Measurements from ENCODE around the gene GRB10.

Gene GRB10

GRCh38 chr7:50559881-50560280 is 222.8 kb downstream of the GRB10 start:
- H4K8ac ChIP-seq (ENCODE audit: low read depth, low read length), result no peak overlapping the region
- H3K27me3 ChIP-seq (ENCODE audit: control insufficient read depth in 3 of 3, insufficient read depth in 3 of 3, low read depth in 1 of 3, low read length in 3 of 3), result peaks cover 0 to 2% (median under 1%) of the 10 kb centered on the region in 3 experiments
- no CpG with 5 or more reads among the region's 7 CpGs for WGBS, 2 donors (ENCODE audit: extremely low coverage in 2 of 2, insufficient read length in 2 of 2, insufficient replicate concordance in 1 of 2)
- H2BK120ac ChIP-seq (ENCODE audit: low read depth, low read length), result no peak overlapping the region
- no peak overlapping the region for H3K4me3 ChIP-seq (ENCODE audit: low read length in 2 of 2)
- no peak overlapping the region for H3K23ac ChIP-seq (ENCODE audit: low read depth, low read length, poor library complexity)
- H2AFZ ChIP-seq (ENCODE audit: low read length), result no peak overlapping the region
- H3K9ac ChIP-seq (ENCODE audit: low read depth, low read length, poor library complexity), result no peak overlapping the region
- H3K14ac ChIP-seq (ENCODE audit: low read length), result no peak overlapping the region
- DNase-seq (ENCODE audit: low spot score), result no peak
- no peak overlapping the region for H4K91ac ChIP-seq (ENCODE audit: low read depth, low read length, poor library complexity)
- no peak overlapping the region for H2BK12ac ChIP-seq (ENCODE audit: low read length)
- H3K27ac ChIP-seq (replicated peaks; ENCODE audit: low read length), result no peak overlapping the region
- H3K18ac ChIP-seq (ENCODE audit: low read length), result no peak overlapping the region
- H3K36me3 ChIP-seq (replicated peaks in 1 of 2; ENCODE audit: control insufficient read depth in 2 of 2, insufficient read depth in 2 of 2, low read length in 2 of 2), result no peaks in the 10 kb centered on the region
- H3K4ac ChIP-seq (ENCODE audit: low read length), result no peak overlapping the region
- H2BK15ac ChIP-seq (ENCODE audit: low read length), result no peak overlapping the region
- H3K79me1 ChIP-seq (ENCODE audit: low read depth, low read length), result peaks cover 1% of the 10 kb centered on the region
- H3K9me3 ChIP-seq (replicated peaks in 1 of 2; ENCODE audit: control insufficient read depth in 2 of 2, insufficient read depth in 1 of 2, low read depth in 1 of 2, low read length in 2 of 2), result peaks cover 0 to 2% of the 10 kb centered on the region in 2 donors
- H3K4me1 ChIP-seq (ENCODE audit: control insufficient read depth in 2 of 2, insufficient read depth in 1 of 2, low read depth in 1 of 2, low read length in 2 of 2), result peaks cover 0 to 23% of the 10 kb centered on the region in 2 donors
- no peak overlapping the region for H2BK5ac ChIP-seq (ENCODE audit: low read length)
- no peak overlapping the region for H2AK5ac ChIP-seq (ENCODE audit: low read depth, low read length)
- H3K4me2 ChIP-seq (ENCODE audit: insufficient read depth, low read length, poor library complexity, severe bottlenecking), result no peak overlapping the region

DNA sequence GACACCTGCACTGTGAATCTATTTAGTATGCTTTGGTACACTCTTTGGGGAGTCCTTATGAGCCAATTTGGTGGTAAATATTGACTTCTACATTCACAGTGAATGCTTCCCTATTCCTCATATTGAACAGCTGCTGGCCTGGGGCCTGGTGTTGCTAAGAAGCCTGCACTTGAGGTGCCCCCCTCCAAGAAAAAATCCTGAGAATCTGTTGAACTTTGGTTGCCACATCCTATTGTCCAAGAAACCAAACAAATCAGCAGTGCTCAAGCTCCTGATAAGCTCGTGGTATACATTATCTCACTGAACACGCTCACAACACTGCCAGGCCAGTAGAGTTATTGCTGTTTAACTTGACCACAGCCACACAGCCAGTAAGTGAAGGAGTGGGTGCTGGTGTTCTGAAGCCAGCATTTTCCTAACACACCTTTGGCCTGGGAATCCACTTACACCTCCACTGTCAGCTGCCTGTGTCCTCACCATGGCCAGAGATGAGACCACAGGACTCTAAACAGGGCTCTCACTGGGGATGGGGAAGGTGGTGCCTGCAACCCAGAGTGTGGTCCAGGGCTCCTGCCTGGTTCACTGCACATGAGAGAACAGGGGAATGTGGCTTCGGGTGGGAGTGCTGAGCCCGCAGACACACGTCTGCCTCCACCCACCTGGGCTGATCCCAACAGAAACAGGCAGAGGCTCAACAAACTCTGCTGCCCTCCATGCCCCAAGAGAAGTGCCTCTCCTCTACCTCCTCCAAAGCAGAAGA is 224.2 kb downstream of the GRB10 start:
- Histone ChIP-seq H3K27me3 (ENCODE audit: control insufficient read depth in 3 of 3, insufficient read depth in 3 of 3, low read depth in 1 of 3, low read length in 3 of 3) (no peaks in the 10 kb centered on the region), H2BK12ac (ENCODE audit: low read length) (no peak overlapping the region)

DNA sequence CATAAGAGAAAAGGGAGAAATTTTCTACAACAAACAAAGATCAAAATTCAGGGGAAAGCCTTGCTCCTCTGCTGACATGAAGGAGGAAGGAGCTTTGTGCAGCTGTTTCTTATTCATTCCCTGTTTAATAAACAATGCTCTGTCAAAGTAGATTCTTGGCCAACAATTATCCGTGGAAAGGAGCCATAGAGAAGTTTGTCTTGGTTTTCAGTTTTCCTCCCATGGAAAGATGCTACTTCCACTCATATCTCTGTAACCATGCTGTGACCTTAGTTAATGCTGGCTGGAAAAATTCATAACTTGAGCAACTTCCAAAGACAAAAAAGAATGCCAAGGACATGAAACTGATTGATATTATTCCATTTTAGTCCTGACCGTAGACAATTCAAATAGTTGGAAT is 225.6 kb downstream of the GRB10 start:
- H3K18ac ChIP-seq (ENCODE audit: low read length), result no peak overlapping the region
- H2AFZ ChIP-seq (ENCODE audit: low read length), result no peak overlapping the region
- H3K9ac ChIP-seq (ENCODE audit: low read depth, low read length, poor library complexity), result no peak overlapping the region
- H3K4ac ChIP-seq (ENCODE audit: low read length), result no peak overlapping the region
- H3K4me1 ChIP-seq (ENCODE audit: control insufficient read depth in 2 of 2, insufficient read depth in 1 of 2, low read depth in 1 of 2, low read length in 2 of 2), result peaks cover 0 to 22% of the 10 kb centered on the region in 2 donors
- H3K14ac ChIP-seq (ENCODE audit: low read length), result no peak overlapping the region
- no peak for DNase-seq (ENCODE audit: low spot score)
- no peak overlapping the region for H3K4me3 ChIP-seq (ENCODE audit: low read length in 2 of 2)
- H3K79me1 ChIP-seq (ENCODE audit: low read depth, low read length), result peaks cover 1% of the 10 kb centered on the region
- H3K36me3 ChIP-seq (replicated peaks in 1 of 2; ENCODE audit: control insufficient read depth in 2 of 2, insufficient read depth in 2 of 2, low read length in 2 of 2), result no peaks in the 10 kb centered on the region
- H3K27ac ChIP-seq (replicated peaks; ENCODE audit: low read length), result no peak overlapping the region
- H2BK5ac ChIP-seq (ENCODE audit: low read length), result no peak overlapping the region
- H3K9me3 ChIP-seq (replicated peaks in 1 of 2; ENCODE audit: control insufficient read depth in 2 of 2, insufficient read depth in 1 of 2, low read depth in 1 of 2, low read length in 2 of 2), result peaks cover 0 to 2% of the 10 kb centered on the region in 2 donors
- H2BK120ac ChIP-seq (ENCODE audit: low read depth, low read length), result no peak overlapping the region
- H4K8ac ChIP-seq (ENCODE audit: low read depth, low read length), result no peak overlapping the region
- peak overlapping the region; percentile 21 for H3K4me2 ChIP-seq (ENCODE audit: insufficient read depth, low read length, poor library complexity, severe bottlenecking)
- H3K27me3 ChIP-seq (ENCODE audit: control insufficient read depth in 3 of 3, insufficient read depth in 3 of 3, low read depth in 1 of 3, low read length in 3 of 3), result no peaks in the 10 kb centered on the region
- H4K91ac ChIP-seq (ENCODE audit: low read depth, low read length, poor library complexity), result no peak overlapping the region
- no peak overlapping the region for H3K23ac ChIP-seq (ENCODE audit: low read depth, low read length, poor library complexity)
- no peak overlapping the region for H2BK15ac ChIP-seq (ENCODE audit: low read length)
- H2AK5ac ChIP-seq (ENCODE audit: low read depth, low read length), result no peak overlapping the region
- WGBS, 2 donors (ENCODE audit: extremely low coverage in 2 of 2, insufficient read length in 2 of 2, insufficient replicate concordance in 1 of 2), result no CpG with 5 or more reads among the region's 2 CpGs
- H2BK12ac ChIP-seq (ENCODE audit: low read length), result no peak overlapping the region

More for the DNA sequence above, 224.2 kb downstream of the GRB10 start:
- H2BK120ac ChIP-seq (ENCODE audit: low read depth, low read length), result no peak overlapping the region
- H3K9ac ChIP-seq (ENCODE audit: low read depth, low read length, poor library complexity), result no peak overlapping the region
- no peak overlapping the region for H2BK5ac ChIP-seq (ENCODE audit: low read length)
- peaks cover 0 to 26% of the 10 kb centered on the region in 2 donors for H3K4me1 ChIP-seq (ENCODE audit: control insufficient read depth in 2 of 2, insufficient read depth in 1 of 2, low read depth in 1 of 2, low read length in 2 of 2)
- peaks cover 1% of the 10 kb centered on the region for H3K79me1 ChIP-seq (ENCODE audit: low read depth, low read length)
- H2AFZ ChIP-seq (ENCODE audit: low read length), result no peak overlapping the region
- DNase-seq (ENCODE audit: low spot score), result no peak
- no peaks in the 10 kb centered on the region for H3K36me3 ChIP-seq (replicated peaks in 1 of 2; ENCODE audit: control insufficient read depth in 2 of 2, insufficient read depth in 2 of 2, low read length in 2 of 2)
- no peak overlapping the region for H3K4ac ChIP-seq (ENCODE audit: low read length)
- no peak overlapping the region for H3K4me3 ChIP-seq (ENCODE audit: low read length in 2 of 2)
- WGBS, 2 donors (ENCODE audit: extremely low coverage in 2 of 2, insufficient read length in 2 of 2, insufficient replicate concordance in 1 of 2), result no CpG with 5 or more reads among the region's 5 CpGs
- peak overlapping the region; percentile 15 for H3K18ac ChIP-seq (ENCODE audit: low read length)
- no peak overlapping the region for H3K23ac ChIP-seq (ENCODE audit: low read depth, low read length, poor library complexity)
- H2BK15ac ChIP-seq (ENCODE audit: low read length), result no peak overlapping the region
- no peak overlapping the region for H3K14ac ChIP-seq (ENCODE audit: low read length)
- H4K8ac ChIP-seq (ENCODE audit: low read depth, low read length), result no peak overlapping the region
- H2AK5ac ChIP-seq (ENCODE audit: low read depth, low read length), result no peak overlapping the region
- H3K27ac ChIP-seq (replicated peaks; ENCODE audit: low read length), result no peak overlapping the region
- H3K9me3 ChIP-seq (replicated peaks in 1 of 2; ENCODE audit: control insufficient read depth in 2 of 2, insufficient read depth in 1 of 2, low read depth in 1 of 2, low read length in 2 of 2), result peaks cover 0 to 2% of the 10 kb centered on the region in 2 donors
- H4K91ac ChIP-seq (ENCODE audit: low read depth, low read length, poor library complexity), result no peak overlapping the region
- H3K4me2 ChIP-seq (ENCODE audit: insufficient read depth, low read length, poor library complexity, severe bottlenecking), result no peak overlapping the region

GRCh38 chr7:50556247-50556991 is 226.3 kb downstream of the GRB10 start:
- no peak overlapping the region for H4K91ac ChIP-seq (ENCODE audit: low read depth, low read length, poor library complexity)
- H4K8ac ChIP-seq (ENCODE audit: low read depth, low read length), result no peak overlapping the region
- WGBS, 2 donors (ENCODE audit: extremely low coverage in 2 of 2, insufficient read length in 2 of 2, insufficient replicate concordance in 1 of 2), result no CpG with 5 or more reads among the region's 8 CpGs
- no peak overlapping the region for H3K9ac ChIP-seq (ENCODE audit: low read depth, low read length, poor library complexity)
- H2BK15ac ChIP-seq (ENCODE audit: low read length), result no peak overlapping the region
- H3K79me1 ChIP-seq (ENCODE audit: low read depth, low read length), result no peaks in the 10 kb centered on the region
- no peak overlapping the region for H2AK5ac ChIP-seq (ENCODE audit: low read depth, low read length)
- no peaks in the 10 kb centered on the region for H3K36me3 ChIP-seq (replicated peaks in 1 of 2; ENCODE audit: control insufficient read depth in 2 of 2, insufficient read depth in 2 of 2, low read length in 2 of 2)
- H3K4me1 ChIP-seq (ENCODE audit: control insufficient read depth in 2 of 2, insufficient read depth in 1 of 2, low read depth in 1 of 2, low read length in 2 of 2), result peaks cover 0 to 18% of the 10 kb centered on the region in 2 donors
- no peaks in the 10 kb centered on the region for H3K9me3 ChIP-seq (replicated peaks in 1 of 2; ENCODE audit: control insufficient read depth in 2 of 2, insufficient read depth in 1 of 2, low read depth in 1 of 2, low read length in 2 of 2)
- H3K27me3 ChIP-seq (ENCODE audit: control insufficient read depth in 3 of 3, insufficient read depth in 3 of 3, low read depth in 1 of 3, low read length in 3 of 3), result no peaks in the 10 kb centered on the region
- H2BK5ac ChIP-seq (ENCODE audit: low read length), result no peak overlapping the region
- no peak overlapping the region for H3K23ac ChIP-seq (ENCODE audit: low read depth, low read length, poor library complexity)
- no peak overlapping the region for H3K14ac ChIP-seq (ENCODE audit: low read length)
- peak overlapping the region; percentile 21 for H3K4me2 ChIP-seq (ENCODE audit: insufficient read depth, low read length, poor library complexity, severe bottlenecking)
- H2BK12ac ChIP-seq (ENCODE audit: low read length), result no peak overlapping the region
- no peak overlapping the region for H2AFZ ChIP-seq (ENCODE audit: low read length)
- no peak overlapping the region for H3K27ac ChIP-seq (replicated peaks; ENCODE audit: low read length)
- H3K18ac ChIP-seq (ENCODE audit: low read length), result no peak overlapping the region
- H3K4me3 ChIP-seq (ENCODE audit: low read length in 2 of 2), result no peak overlapping the region
- no peak for DNase-seq (ENCODE audit: low spot score)
- H2BK120ac ChIP-seq (ENCODE audit: low read depth, low read length), result no peak overlapping the region
- no peak overlapping the region for H3K4ac ChIP-seq (ENCODE audit: low read length)
